Fibroblast of the conjunctiva (primary cell): ENCODE data around the gene CEP112.

Source experiments
- DNase-seq: peaks from one replicate; pipeline ENCODE4 v3.0.0-alpha.2; 2010; ENCODE audit warnings: low read depth

Gene CEP112

GRCh38 chr17:66211047-66211810 is 19.3 kb upstream of the CEP112 start:
- no peak for DNase-seq

DNA sequence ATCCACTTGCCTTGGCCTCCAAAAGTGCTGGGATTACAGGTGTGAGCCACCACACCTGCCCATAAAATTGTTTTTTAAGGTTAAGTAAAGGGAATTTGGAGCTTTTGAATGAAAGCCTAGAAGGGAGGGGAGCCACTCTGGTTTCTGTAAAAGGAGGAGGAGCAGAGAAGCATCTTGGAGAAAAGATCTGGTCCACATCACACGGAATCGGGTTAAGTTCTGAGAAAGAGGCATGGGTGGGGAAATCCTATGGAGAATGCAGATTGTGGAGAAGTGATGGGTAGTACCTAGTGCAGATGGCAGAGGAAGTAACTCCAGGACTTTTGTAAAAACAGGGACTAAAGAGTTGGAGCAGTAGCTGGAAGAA is 18.3 kb upstream of the CEP112 start:
- no peak for DNase-seq

GRCh38 chr17:66207936-66208335 is 16.0 kb upstream of the CEP112 start:
- no peak for DNase-seq

DNA sequence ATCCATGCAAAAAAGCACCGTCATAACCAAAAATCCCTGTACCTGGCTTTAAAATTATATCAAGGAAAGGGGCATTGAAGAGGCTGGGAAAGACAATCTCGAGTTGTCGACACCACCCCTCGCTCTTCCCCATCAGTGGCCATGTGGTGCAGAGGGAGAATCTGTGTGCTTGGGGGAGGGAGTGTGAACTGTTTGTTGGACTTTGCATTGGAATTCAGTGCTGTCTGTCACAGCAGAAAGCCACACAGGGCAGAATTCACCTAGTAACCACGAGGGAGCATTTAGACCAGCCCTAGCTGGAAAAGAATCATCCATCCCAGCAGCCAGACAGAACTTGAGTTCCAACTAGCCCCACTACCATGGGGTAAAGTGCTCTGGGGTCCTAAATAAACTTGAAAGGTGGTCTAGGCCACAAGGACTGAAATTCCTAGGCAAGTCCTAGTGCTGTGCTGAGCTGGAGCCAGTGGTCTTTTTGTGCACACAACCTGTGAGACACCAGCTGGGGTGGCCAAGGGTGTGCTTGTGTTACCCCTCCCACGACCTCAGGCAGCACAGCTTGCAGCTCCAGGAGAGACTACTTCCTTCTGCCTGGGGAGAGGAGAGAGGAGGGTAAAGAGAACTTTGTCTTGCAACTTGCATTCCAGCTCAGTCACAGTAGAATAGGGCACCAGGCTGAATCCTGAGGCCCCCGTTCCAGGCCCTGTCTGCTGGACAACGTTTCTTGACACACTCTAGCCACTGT is 11.5 kb upstream of the CEP112 start:
- no peak for DNase-seq

DNA sequence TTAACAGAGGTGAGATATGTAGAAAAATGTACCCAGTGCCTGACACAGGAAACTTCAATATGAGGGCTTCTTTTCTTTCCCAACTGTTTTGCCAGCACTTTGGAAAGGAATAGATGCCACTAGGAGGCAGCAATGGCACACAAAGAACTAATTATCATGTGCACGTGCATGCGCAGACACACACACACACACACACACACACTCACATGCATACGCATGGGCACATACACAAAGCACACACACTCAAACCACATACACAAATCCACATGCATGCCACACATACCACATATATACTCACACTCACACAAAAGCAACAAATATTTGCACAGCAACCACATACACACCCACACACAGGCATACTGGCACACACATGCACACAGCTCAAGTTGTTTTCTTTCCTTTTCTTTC is 8.8 kb upstream of the CEP112 start:
- DNase-seq, result peak; percentile 71

- no peak for DNase-seq
Observed at GRCh38 chr17:66198242-66198641, 6.3 kb upstream of the CEP112 start.

GRCh38 chr17:66192378-66192687 is 400 bp upstream of the CEP112 start:
- no peak for DNase-seq

DNA sequence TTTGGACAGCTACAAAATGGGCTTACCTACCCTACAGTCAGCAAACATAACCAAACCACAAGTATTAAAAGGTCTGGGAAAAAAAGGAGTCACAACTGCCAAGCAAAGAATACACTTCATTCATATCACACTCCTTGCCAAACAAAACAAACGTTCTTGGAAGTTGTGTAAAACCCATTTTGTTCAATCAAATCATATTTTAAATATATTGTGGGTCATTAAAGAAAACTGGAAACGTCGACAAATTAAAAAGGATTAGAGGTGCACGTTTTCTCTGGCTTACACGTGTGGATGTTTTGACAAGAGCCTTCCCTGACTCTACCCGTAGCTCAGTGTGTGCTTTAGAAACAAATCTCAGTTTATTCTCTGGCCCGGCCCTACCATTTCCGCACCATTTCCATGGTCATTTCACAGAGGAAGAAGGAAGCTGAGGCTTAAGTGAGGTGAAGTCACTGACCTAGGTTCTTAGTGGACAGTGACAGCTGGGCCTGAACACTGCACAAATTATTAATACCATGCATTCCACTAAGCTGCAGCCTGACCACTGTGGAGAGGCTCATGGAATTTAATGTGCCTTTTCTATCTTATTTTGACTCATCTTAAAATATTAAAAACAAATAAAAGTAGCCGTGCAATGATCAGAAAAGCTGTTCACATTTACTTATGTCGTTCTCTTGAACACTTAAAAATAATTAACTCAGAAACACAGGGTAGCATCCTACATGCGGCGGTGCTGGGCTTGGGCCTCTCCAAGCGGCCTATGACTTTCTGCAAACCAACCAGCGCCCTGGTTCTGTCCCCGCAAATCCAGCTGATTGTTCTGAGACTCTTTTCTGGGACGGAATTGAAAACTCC is 968 bp downstream of the CEP112 start:
- no peak for DNase-seq

DNA sequence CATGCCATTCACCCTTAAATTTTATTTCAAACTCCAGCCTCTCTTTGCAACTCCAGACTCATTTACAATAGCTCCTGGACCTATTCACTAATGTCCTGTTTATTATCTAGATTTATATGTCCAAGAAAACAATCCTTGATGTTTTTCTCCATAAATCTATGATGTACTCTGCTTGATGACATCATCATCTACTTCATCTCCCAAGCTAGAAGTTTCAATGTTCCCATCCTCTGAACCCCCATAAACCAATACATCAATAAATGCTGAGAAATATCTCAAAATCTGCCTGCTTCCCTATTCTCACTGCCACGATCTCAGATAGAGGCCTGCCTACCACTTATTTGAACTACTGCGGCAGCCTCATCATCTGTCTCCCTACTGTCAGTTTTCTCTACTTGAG is 4.2 kb downstream of the CEP112 start:
- DNase-seq, result no peak

DNA sequence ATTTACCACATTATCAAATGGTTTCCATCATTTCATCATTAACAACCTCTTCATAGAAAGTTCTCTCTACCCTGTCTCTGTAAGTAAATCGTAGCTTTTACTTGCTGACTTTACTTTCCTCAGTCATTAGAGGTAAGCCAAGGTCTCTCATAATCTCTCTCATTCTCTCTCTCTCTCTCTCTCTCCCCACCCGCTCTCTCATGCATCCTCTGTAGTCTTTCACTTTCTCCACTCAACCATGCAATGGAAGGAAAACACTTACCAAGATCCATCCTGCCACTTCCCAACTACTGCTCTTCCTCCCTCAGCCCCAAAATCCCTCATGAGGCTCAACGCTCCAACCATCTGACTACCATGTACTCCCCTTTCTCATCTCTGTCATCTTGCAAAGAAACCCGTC is 6.1 kb downstream of the CEP112 start:
- DNase-seq, result no peak

DNA sequence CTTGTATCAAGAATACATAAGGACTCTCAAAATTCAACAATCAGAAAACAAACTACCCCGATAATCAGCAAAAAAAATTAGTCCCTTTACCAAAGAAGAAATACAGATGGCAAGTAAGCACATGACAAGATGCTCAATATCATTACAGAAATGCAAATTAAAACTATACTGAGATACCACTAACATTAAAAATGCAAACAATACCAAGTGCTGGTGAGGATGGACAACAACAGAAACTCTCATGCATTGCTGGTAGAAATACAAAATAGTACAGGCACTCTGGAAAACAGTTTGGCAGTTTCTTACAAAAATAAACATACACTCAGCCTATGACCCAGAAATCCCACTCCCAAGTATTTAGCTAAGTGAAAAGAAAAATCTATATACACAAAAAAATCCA is 7.5 kb downstream of the CEP112 start:
- no peak for DNase-seq

- DNase-seq, result no peak
Observed at GRCh38 chr17:66183529-66183928, 8.4 kb downstream of the CEP112 start.

DNA sequence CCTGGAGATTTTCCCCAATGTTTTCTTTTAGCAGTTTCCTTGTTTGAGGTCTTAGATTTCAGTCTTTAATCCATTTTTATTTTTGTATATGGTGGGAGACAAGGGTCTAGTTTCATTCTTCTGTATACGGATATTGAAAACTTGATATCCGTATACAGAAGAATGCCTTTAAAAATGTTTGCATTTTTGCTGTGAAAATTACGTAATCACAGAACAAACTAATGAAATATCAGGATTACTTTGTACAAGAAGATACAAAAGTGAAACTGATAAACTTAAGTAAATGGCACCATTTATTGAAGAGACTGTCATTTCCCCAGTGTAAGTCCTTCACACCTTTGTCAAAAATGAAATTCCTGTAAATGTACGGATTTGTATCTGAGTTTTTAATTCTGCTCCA is 13.3 kb downstream of the CEP112 start:
- no peak for DNase-seq

DNA sequence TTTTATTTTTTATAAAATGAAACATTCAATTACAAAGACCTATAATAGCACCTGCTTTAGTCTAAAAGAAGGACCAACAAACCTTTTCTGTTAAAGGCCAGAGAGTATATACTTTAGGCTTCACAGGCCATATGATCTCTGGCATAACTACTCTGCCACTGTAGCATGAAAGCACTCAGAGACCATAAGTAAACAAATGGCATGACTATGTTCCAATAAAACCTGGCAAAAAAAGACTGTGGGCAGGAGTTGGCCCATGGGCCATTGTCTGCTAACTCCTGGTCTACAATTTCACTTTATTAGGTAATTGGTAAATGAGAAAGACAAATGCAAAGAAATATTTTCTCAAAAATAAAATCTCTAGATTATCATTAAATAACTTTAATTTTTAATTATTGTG is 14.9 kb downstream of the CEP112 start:
- no peak for DNase-seq

DNA sequence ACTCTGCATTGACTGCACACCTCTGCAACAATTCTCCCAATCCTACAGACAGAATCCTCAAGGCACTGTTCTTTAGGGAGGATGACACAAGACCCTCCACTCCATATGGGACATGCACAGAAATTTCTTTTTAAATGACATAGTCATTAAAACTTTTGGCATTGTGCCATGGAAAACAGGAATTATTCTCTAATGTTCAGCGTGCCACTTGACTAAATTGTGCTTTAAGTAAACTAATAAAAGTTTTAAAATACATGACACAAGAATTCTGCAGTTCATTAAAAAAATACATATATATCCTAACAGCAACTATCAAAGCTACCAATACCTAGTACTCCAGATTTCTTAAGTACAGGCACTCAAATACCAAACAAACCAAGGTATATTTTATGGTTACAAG is 16.0 kb downstream of the CEP112 start:
- no peak for DNase-seq

- DNase-seq, result no peak
Observed at GRCh38 chr17:66172691-66173223, 19.2 kb downstream of the CEP112 start.

DNA sequence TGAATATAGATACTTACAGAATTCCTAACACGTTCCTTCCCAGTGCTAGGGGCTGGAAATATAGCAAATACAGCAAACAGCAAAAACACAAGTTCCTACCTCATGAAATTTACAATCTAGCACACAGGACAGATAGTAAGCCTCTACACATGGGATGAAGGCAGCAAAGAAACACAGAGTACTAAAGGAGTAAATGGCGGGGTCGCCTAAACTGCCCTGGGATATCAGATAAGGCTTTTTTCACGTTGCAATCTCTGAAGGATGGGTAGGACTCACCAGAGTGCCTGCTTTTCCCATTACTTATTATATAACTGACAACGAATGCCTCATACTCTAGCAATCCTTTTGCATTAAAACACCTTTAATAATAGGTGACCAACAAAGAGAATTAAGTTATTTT is 19.8 kb downstream of the CEP112 start:
- no peak for DNase-seq

- no peak for DNase-seq
Observed at GRCh38 chr17:66171692-66172091, 20.2 kb downstream of the CEP112 start.

DNA sequence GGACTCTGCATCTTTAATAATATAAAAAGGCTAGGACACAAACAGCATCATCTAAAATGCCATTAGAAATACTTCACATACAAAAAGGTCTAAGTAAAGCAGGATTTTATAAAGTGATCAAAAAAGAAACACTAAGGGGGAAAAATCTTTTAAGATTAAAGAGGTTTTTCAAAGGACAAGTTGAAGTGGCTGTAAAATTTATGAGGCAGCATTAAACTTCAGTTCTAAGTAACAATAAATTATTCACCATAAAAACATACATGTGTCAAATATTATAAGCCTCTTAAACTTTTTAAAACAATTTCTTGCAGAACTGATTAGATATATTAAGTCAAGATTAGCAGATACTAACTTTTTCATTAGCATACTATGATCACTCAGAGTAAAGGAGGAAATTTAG is 20.8 kb downstream of the CEP112 start:
- no peak for DNase-seq

DNA sequence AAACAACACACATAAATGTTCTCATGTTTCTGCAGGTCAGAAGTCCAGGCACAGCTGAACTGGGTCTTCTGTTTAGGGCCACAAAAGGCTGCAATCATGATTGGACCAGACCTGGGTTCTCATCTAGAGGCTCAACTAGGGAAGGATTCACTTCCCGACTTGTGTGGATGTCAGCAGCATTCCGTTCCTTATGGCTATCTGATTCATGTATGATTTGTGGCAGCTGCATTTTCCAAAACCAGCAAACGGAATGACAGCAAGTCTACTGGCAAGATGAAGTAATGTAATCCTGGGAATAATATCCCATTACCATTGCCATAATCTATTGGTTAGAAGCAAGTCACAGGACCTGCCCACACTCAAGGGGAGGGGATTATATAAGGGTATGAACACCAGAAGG is 22.1 kb downstream of the CEP112 start:
- DNase-seq, result no peak

- no peak for DNase-seq
Observed at GRCh38 chr17:66167189-66167815, 24.6 kb downstream of the CEP112 start.

DNA sequence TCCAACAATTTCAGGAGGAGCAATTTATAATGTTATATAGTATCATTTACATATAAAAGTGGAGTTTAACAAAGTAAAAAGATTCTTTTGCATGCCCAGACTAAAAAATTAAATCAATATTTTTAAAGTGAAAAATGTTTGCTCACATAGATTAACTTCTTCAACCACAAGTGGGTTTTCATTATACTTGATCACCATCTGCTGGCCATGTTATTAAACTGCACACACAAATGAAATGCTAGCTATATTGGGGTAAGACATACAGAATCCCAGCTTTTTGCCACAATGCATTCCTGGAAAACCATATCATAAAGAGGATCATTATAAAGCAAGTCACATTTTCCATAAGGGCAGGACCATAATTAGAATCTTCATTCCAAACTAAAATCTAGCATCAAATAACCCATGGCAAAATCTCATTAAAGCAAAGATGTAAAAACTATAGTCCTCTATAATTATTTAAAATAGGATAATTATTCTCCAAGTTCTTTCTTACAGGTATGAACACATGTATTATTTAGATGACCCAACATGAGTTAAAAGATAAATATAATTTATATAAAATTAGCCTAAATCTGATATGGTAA is 26.3 kb downstream of the CEP112 start:
- DNase-seq, result peak; percentile 60
